Gastrocnemius medialis (tissue), 4 donors: Measurements from ENCODE around the gene LRCH4.

ENCODE experiments used
- POLR2A ChIP-seq, 2 donors: fragments of 450-650 bp; IDR thresholded peaks; one replicate each; pipeline ENCODE4 v1.6.1; 2017; ENCODE audit warnings: antibody characterized with exemption in 2 of 2, mild to moderate bottlenecking in 2 of 2, moderate library complexity in 2 of 2
- TF ChIP-seq, protein P1 (sequence below), 5 experiments: fragments of 450-650 bp in 3 of 5; fragments of 200-600 bp in 2 of 5; sonication (generic) in 2 of 5; IDR thresholded peaks in 4 of 5; conservative IDR thresholded peaks in 1 of 5; 1 replicate in 4 of 5; 2 replicates in 1 of 5; pipeline ENCODE4 v1.5.1; 2016 to 2019; ENCODE audit warnings: antibody characterized with exemption in 5 of 5, mild to moderate bottlenecking in 3 of 5, moderate library complexity in 3 of 5

DNA sequence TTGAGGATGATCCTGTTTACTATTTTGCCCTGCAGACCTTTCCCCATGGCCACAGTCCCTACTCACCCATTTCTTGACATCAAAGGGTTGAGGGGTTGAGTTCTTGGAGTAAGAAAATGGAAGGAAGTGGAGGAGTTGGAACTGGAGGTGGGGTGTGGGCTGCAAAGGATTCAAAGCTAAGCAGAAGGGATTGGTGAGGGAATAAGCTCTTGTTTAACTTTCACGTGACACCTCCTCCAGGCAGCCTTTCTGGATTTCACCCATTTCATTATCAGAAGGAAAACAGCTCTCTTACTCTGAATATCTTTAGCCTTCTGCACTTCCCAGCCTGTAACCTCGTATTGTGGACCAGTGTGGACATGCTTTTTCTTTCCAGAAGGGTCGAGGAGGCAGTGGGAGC, 40.1 kb upstream of the LRCH4 start:
- TF ChIP-seq, protein P1, sequence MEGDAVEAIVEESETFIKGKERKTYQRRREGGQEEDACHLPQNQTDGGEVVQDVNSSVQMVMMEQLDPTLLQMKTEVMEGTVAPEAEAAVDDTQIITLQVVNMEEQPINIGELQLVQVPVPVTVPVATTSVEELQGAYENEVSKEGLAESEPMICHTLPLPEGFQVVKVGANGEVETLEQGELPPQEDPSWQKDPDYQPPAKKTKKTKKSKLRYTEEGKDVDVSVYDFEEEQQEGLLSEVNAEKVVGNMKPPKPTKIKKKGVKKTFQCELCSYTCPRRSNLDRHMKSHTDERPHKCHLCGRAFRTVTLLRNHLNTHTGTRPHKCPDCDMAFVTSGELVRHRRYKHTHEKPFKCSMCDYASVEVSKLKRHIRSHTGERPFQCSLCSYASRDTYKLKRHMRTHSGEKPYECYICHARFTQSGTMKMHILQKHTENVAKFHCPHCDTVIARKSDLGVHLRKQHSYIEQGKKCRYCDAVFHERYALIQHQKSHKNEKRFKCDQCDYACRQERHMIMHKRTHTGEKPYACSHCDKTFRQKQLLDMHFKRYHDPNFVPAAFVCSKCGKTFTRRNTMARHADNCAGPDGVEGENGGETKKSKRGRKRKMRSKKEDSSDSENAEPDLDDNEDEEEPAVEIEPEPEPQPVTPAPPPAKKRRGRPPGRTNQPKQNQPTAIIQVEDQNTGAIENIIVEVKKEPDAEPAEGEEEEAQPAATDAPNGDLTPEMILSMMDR (IDR thresholded peaks at IDR 0.05 in 4 of 5, conservative IDR thresholded peaks at IDR 0.05 in 1 of 5): no peak
- no peak for TF ChIP-seq POLR2A (IDR thresholded peaks at IDR 0.05)
